HCT116 (cell line): Measurements from ENCODE around the gene TLR9. TPM values are rescaled to one million over a fixed set of nuclear protein-coding genes. Genes with fewer than 3 reads are reported as not detected.

Source experiments
- ATAC-seq: fragments of 200-7000 bp; cut with Tn5 transposase; 2 replicates; pipeline ENCODE4 v1.9.1; 2020; ENCODE audit warnings: mild to moderate bottlenecking, moderate library complexity
- BruUV-seq: library from RNA; stranded (reverse); fragments of 400-500 nt; replicated peaks from 2 replicates; lab custom pipeline; 2021; lab: Mats Ljungman, UMichigan
- CTCF ChIA-PET: fragments of 300-600 bp; sonication (Branson Sonifier 250); formaldehyde crosslinking; loops from one replicate; lab custom pipeline; 2021; ENCODE audit warnings: antibody characterized with exemption; lab: Charles Lee
- POLR2A ChIA-PET: fragments of 300-600, 350-600 bp; sonication (Branson Sonifier 250); formaldehyde crosslinking; loops from one replicate; lab custom pipeline; 2021; ENCODE audit warnings: antibody characterized with exemption; lab: Charles Lee
- RAD21 ChIA-PET, 2 experiments: fragments of 300-600 bp; sonication (Branson Sonifier 250); formaldehyde crosslinking; loops; one replicate each; lab custom pipeline; 2023; ENCODE audit warnings: low total read pairs in 2 of 2; ENCODE audit not compliant: uncharacterized antibody in 2 of 2, unreplicated experiment in 2 of 2, low non-redundant PET in 1 of 2; lab: Charles Lee
- DNase-seq: peaks from one replicate; pipeline ENCODE4 v3.0.0-alpha.2; 2010; ENCODE audit warnings: low read depth, low spot score
- H2AFZ ChIP-seq: fragments of 200-600 bp; shearing (Covaris generic), sonication (generic); 2 replicates; pipeline ENCODE4 v1.6.1; 2017; ENCODE audit warnings: low read depth, mixed run types, mixed read lengths, antibody characterized with exemption, low read length; ENCODE audit not compliant: poor library complexity, severe bottlenecking
- H3K27ac ChIP-seq: 2 replicates; pipeline ENCODE4 v1.5.1; 2012; ENCODE audit warnings: low read depth, low read length
- H3K27me3 ChIP-seq: fragments of 200-600 bp; sonication (generic); 2 replicates; pipeline ENCODE4 v1.6.1; 2016; ENCODE audit warnings: mixed run types, low read length, mixed read lengths; ENCODE audit not compliant: insufficient read depth
- H3K36me3 ChIP-seq, 2 experiments: fragments of 200-500 bp in 1 of 2; fragments of 200-600 bp in 1 of 2; sonication (Bioruptor generic) in 1 of 2; sonication (generic) in 1 of 2; 2 replicates each; pipeline versions ENCODE4 v1.5.1 to v1.6.1; 2014 to 2016; ENCODE audit warnings: low read length in 2 of 2, inconsistent platforms in 1 of 2, mixed read lengths in 1 of 2, mixed run types in 1 of 2; ENCODE audit not compliant: insufficient read depth in 2 of 2, control insufficient read depth in 1 of 2
- H3K4me1 ChIP-seq, 2 experiments: fragments of 200-600 bp in 1 of 2; sonication (generic) in 1 of 2; 2 replicates each; pipeline versions ENCODE4 v1.5.1 to v1.6.1; 2012 to 2017; ENCODE audit warnings: low read length in 2 of 2, inconsistent platforms in 1 of 2, mild to moderate bottlenecking in 1 of 2, mixed read lengths in 1 of 2, mixed run types in 1 of 2, moderate library complexity in 1 of 2; ENCODE audit not compliant: insufficient read depth in 2 of 2, control insufficient read depth in 1 of 2
- H3K4me2 ChIP-seq: fragments of 200-600 bp; sonication (generic); 2 replicates; pipeline ENCODE4 v1.6.1; 2017; ENCODE audit warnings: mixed run types, low read length, mixed read lengths
- H3K4me3 ChIP-seq, 2 experiments: fragments of 200-600 bp in 1 of 2; sonication (generic) in 1 of 2; replicated peaks in 1 of 2; 2 replicates each; pipeline ENCODE4 v1.5.1; 2011 to 2016; ENCODE audit warnings: low read length in 2 of 2, control low read depth in 1 of 2, low read depth in 1 of 2, mild to moderate bottlenecking in 1 of 2, mixed read lengths in 1 of 2, mixed run types in 1 of 2
- H3K79me2 ChIP-seq: fragments of 200-600 bp; sonication (generic); 2 replicates; pipeline ENCODE4 v1.6.1; 2017; ENCODE audit warnings: mild to moderate bottlenecking, mixed run types, low read length, moderate library complexity, mixed read lengths; ENCODE audit not compliant: insufficient read depth
- H3K9ac ChIP-seq: fragments of 200-600 bp; sonication (generic); 2 replicates; pipeline ENCODE4 v1.6.1; 2016; ENCODE audit warnings: low read length, mixed read lengths
- H3K9me2 ChIP-seq: fragments of 200-600 bp; sonication (generic), shearing (Covaris generic); 2 replicates; pipeline ENCODE4 v1.6.1; 2017; ENCODE audit warnings: mixed run types, mild to moderate bottlenecking, moderate library complexity; ENCODE audit not compliant: insufficient read depth
- H3K9me3 ChIP-seq, 2 experiments: fragments of 200-500 bp in 1 of 2; fragments of 200-600 bp in 1 of 2; sonication (Bioruptor generic) in 1 of 2; sonication (generic) in 1 of 2; 2 replicates each; pipeline ENCODE4 v1.6.1; 2014 to 2017; ENCODE audit warnings: low read length in 2 of 2, mixed read lengths in 2 of 2, inconsistent platforms in 1 of 2, low read depth in 1 of 2, mild to moderate bottlenecking in 1 of 2, mixed run types in 1 of 2, moderate library complexity in 1 of 2; ENCODE audit not compliant: control insufficient read depth in 1 of 2, insufficient read depth in 1 of 2
- H4K20me1 ChIP-seq: fragments of 200-600 bp; sonication (generic), shearing (Covaris generic); 2 replicates; pipeline ENCODE4 v1.6.1; 2017; ENCODE audit warnings: mixed run types, mild to moderate bottlenecking, moderate library complexity; ENCODE audit not compliant: insufficient read depth
- CTCF ChIP-seq, 3 experiments: fragments of 200-600 bp in 1 of 3; sonication (generic) in 1 of 3; IDR thresholded peaks in 2 of 3; conservative IDR thresholded peaks in 1 of 3; 2 replicates each; pipeline ENCODE4 v1.5.1; 2012 to 2017; ENCODE audit warnings: low read depth in 2 of 3, low read length in 2 of 3, antibody characterized with exemption in 1 of 3, borderline replicate concordance in 1 of 3, control low read depth in 1 of 3, mild to moderate bottlenecking in 1 of 3, mixed read lengths in 1 of 3, mixed run types in 1 of 3, moderate library complexity in 1 of 3; ENCODE audit not compliant: insufficient read depth in 1 of 3
- EZH2phosphoT487 ChIP-seq: fragments of 200-600 bp; IDR thresholded peaks from 2 replicates; pipeline ENCODE4 v1.6.1; 2018; ENCODE audit warnings: antibody characterized with exemption, borderline replicate concordance
- FOSL1 ChIP-seq: IDR thresholded peaks from 2 replicates; pipeline ENCODE4 v1.6.1; 2012; ENCODE audit warnings: low read depth
- JUND ChIP-seq: IDR thresholded peaks from 2 replicates; pipeline ENCODE4 v1.6.1; 2012
- POLR2A ChIP-seq: IDR thresholded peaks from 2 replicates; pipeline ENCODE4 v1.7.0; 2011; ENCODE audit warnings: borderline replicate concordance; ENCODE audit not compliant: insufficient read depth, insufficient read length; ENCODE audit errors: extremely low read depth
- POLR2AphosphoS5 ChIP-seq: IDR thresholded peaks from 2 replicates; pipeline ENCODE4 v1.6.1; 2011; ENCODE audit warnings: mild to moderate bottlenecking, low read depth, low read length, moderate library complexity
- SP1 ChIP-seq: IDR thresholded peaks from 2 replicates; pipeline ENCODE4 v1.6.1; 2012; ENCODE audit warnings: low read depth
- TCF7L2 ChIP-seq: IDR thresholded peaks from 2 replicates; pipeline ENCODE4 v1.7.0; 2011; ENCODE audit warnings: borderline replicate concordance, inconsistent platforms; ENCODE audit not compliant: insufficient read depth, insufficient read length; ENCODE audit errors: extremely low read depth
- ZFX ChIP-seq: fragments of 450-650 bp; IDR thresholded peaks from 2 replicates; pipeline ENCODE4 v1.6.1; 2017
- intact Hi-C: fragments of 100-400 bp; cut with micrococcal nuclease; formaldehyde crosslinking; loops from 2 replicates; pipeline ENCODE4 v1.10.0; 2022
- total RNA-seq: library from RNA; stranded (reverse); gene quantifications from one replicate; pipeline ENCODE4 v1.2.1, GENCODE V29; 2021; ENCODE audit not compliant: unreplicated experiment

Gene TLR9
- total RNA-seq, 1 experiment from 2014 or later, result 0.15 TPM

- intact Hi-C loops, result no loop called here
- ChIA-PET RAD21 (interaction anchor here in 1 of 2 experiments (0.6 kb wide), 1 partner anchor 12 kb away, joined by 4 read pairs; no protein-coding TSS in a partner anchor), POLR2A (no interaction called here), CTCF (no interaction called here)
- BruUV-seq, result no TSS peak
- Histone ChIP-seq H3K4me3 (peak within 1 kb of the TSS; percentile 37 to 63), H3K79me2 (no peaks in the 10 kb centered on the region), H3K4me2 (peak within 1 kb of the TSS; percentile 96), H3K36me3 (peaks cover 2 to 12% of the 10 kb centered on the region in 2 experiments; a peak in 2 of 4 replicates), H3K27ac (peak within 1 kb of the TSS; percentile 59; the same call in 1 of the 2 replicates), H4K20me1 (no peaks in the 10 kb centered on the region), H2AFZ (peak within 1 kb of the TSS; percentile 85)
- ATAC-seq, result peak; percentile 79
- TF ChIP-seq EZH2phosphoT487 (no peak), FOSL1 (no peak), POLR2A (peak; percentile 70), JUND (no peak), ZFX (peak; percentile 79; the same call in 1 of the 2 replicates), SP1 (no peak), CTCF (IDR thresholded peaks at IDR 0.05 in 2 of 3, conservative IDR thresholded peaks at IDR 0.05 in 1 of 3; ENCODE audit: borderline replicate concordance in 1 of 3, insufficient read depth in 1 of 3, low read depth in 2 of 3, low read length in 2 of 3) (no peak), POLR2AphosphoS5 (peak; percentile 29; the same call in 1 of the 2 replicates), TCF7L2 (no peak)
- TF ChIP-seq, all 23 proteins: peak for 3
- Histone ChIP-seq H3K27me3 (no peaks in the 10 kb centered on the region), H3K9ac (peak within 1 kb of the TSS; percentile 64), H3K4me1 (peaks cover 26 to 39% of the 10 kb centered on the region in 2 experiments; a peak in 3 of 4 replicates), H3K9me3 (peaks cover 0 to 4% of the 10 kb centered on the region in 2 experiments; a peak in 1 of 4 replicates), H3K9me2 (no peaks in the 10 kb centered on the region)
- DNase-seq, result no peak
Measured at GRCh38 chr3:52245322-52246263, 20.1 kb upstream of the TLR9 start, which contains the start of gene PPM1M. Gene PPM1M, plus strand, starts transcription at chr3:52245759. Its CDS starts 66 bp downstream, at chr3:52245825.
